ENCODE measurements around the gene CDCA8. TPM values are rescaled to one million over a fixed set of nuclear protein-coding genes. Genes with fewer than 3 reads are reported as not detected.

Gene CDCA8
- total and polyA plus RNA-seq, 2 of the 13 experiments (the other 11 are each of a cell fraction or from before 2014, with no cell fraction given), result 24.1 to 38.6 TPM

- TF ChIP-seq PAX8 (CRISPR knock-in tag; IDR thresholded peaks at IDR 0.05; ENCODE audit: borderline replicate concordance), result no peak
- TF ChIP-seq ELF1 (CRISPR knock-in tag; IDR thresholded peaks at IDR 0.05), result no peak
- no peak for TF ChIP-seq ELK4 (CRISPR knock-in tag; IDR thresholded peaks at IDR 0.05; ENCODE audit: borderline replicate concordance)
- no peak for TF ChIP-seq NFE2L1 (CRISPR knock-in tag; IDR thresholded peaks at IDR 0.05; ENCODE audit: borderline replicate concordance)
- no peak for TF ChIP-seq ATF5 (CRISPR knock-in tag; IDR thresholded peaks at IDR 0.05; ENCODE audit: low read depth)
These were observed 37.0 kb upstream of the CDCA8 start (continued) for GRCh38 chr1:37655274-37655673.

GRCh38 chr1:37656026-37656425 is 36.3 kb upstream of the CDCA8 start:
- H3K79me2 ChIP-seq (ENCODE audit: insufficient read depth, low read length), result no peaks in the 10 kb centered on the region
- ATAC-seq, result no peak
- no peak overlapping the region for H3K9ac ChIP-seq (ENCODE audit: insufficient read depth, low read depth, low read length)
- no peak for FAIRE-seq
- peaks cover 1 to 26% of the 10 kb centered on the region in 2 experiments; a peak in 4 of 5 replicates for H3K27me3 ChIP-seq (ENCODE audit: control insufficient read depth in 1 of 2, insufficient read depth in 2 of 2, low read length in 2 of 2)
- CTCF ChIA-PET (ENCODE audit: low intra/inter-chr PET ratio, low total read pairs), result no interaction called here
- intact Hi-C loops (cut with micrococcal nuclease; ENCODE audit: unreplicated experiment), result no loop called here
- 46% methylated on average over 7 of the region's 7 CpGs for WGBS (ENCODE audit: low lambda C conversion rate)
- H3K27ac ChIP-seq (ENCODE audit: extremely low read length, insufficient read depth, low read length), result no peak overlapping the region
- 0 out of 2 replicates have a peak, but pooled peaks cover 4% of the 10 kb centered on the region for H4K20me1 ChIP-seq (ENCODE audit: insufficient read depth, low read length)
- H3K36me3 ChIP-seq (replicated peaks in 1 of 2; ENCODE audit: control insufficient read depth in 1 of 2, insufficient read depth in 2 of 2, low read length in 2 of 2), result no peaks in the 10 kb centered on the region
- no peak for DNase-seq (ENCODE audit: low spot score)
- H2AFZ ChIP-seq (ENCODE audit: low read length), result no peak overlapping the region
- BruUV-seq (replicated peaks), result no TSS peak
- no peak overlapping the region for H3K4me2 ChIP-seq (ENCODE audit: low read depth, low read length)
- in situ Hi-C loops (cut with HindIII; ENCODE audit: extremely low pct_ligation_motif_present, low pct_unique_long_range_greater_than_20kb), result no loop called here
- H3K4me3 ChIP-seq (replicated peaks in 1 of 3; ENCODE audit: insufficient read depth in 1 of 3, low read depth in 2 of 3, low read length in 3 of 3), result no peak overlapping the region
- H3K4me1 ChIP-seq (ENCODE audit: insufficient read depth, low read length), result peaks cover 36% of the 10 kb centered on the region
- POLR2A ChIA-PET, result no interaction called here
- no peaks in the 10 kb centered on the region for H3K9me3 ChIP-seq (ENCODE audit: low read length)
- TF ChIP-seq KDM5A (IDR thresholded peaks at IDR 0.05; ENCODE audit: borderline replicate concordance, low read length) (no peak), ZNF788 (CRISPR knock-in tag; IDR thresholded peaks at IDR 0.05; ENCODE audit: borderline replicate concordance) (no peak), NFATC3 (CRISPR knock-in tag; IDR thresholded peaks at IDR 0.05) (no peak), ZNF841 (CRISPR knock-in tag; IDR thresholded peaks at IDR 0.05; ENCODE audit: borderline replicate concordance) (no peak), CENPX (CRISPR knock-in tag; IDR thresholded peaks at IDR 0.05) (no peak), MATR3 (CRISPR knock-in tag; IDR thresholded peaks at IDR 0.05) (no peak), TARDBP (CRISPR knock-in tag; IDR thresholded peaks at IDR 0.05) (no peak), FOSL1 (CRISPR knock-in tag; IDR thresholded peaks at IDR 0.05; ENCODE audit: borderline replicate concordance) (no peak), ZMAT5 (CRISPR knock-in tag; IDR thresholded peaks at IDR 0.05; ENCODE audit: borderline replicate concordance, low read depth) (no peak), NR2F2 (IDR thresholded peaks at IDR 0.05; ENCODE audit: borderline replicate concordance, low read depth) (no peak), PPARG (CRISPR knock-in tag; conservative IDR thresholded peaks at IDR 0.05) (no peak), CSRNP1 (CRISPR knock-in tag; IDR thresholded peaks at IDR 0.05) (no peak), RBFOX2 (IDR thresholded peaks at IDR 0.05; ENCODE audit: low read depth, low read length) (no peak), IKZF5 (CRISPR knock-in tag; IDR thresholded peaks at IDR 0.05) (no peak), SP5 (CRISPR knock-in tag; IDR thresholded peaks at IDR 0.05; ENCODE audit: borderline replicate concordance, low read depth) (no peak), U2AF2 (IDR thresholded peaks at IDR 0.05; ENCODE audit: low read depth, low read length) (no peak)

Measured in HepG2 (cell line).